SK-N-SH (cell line): ENCODE measurements around the gene FLRT1. TPM values are rescaled to one million over a fixed set of nuclear protein-coding genes. Genes with fewer than 3 reads are reported as not detected.

Experiments
- CTCF ChIA-PET: fragments of 300-600, 350-600 bp; formaldehyde crosslinking; extraction: SDS; loops from one replicate; lab custom pipeline; 2021; lab: Yijun Ruan, JAX
- POLR2A ChIA-PET: fragments of 350-600 bp; sonication (Branson Sonifier 250); formaldehyde crosslinking; extraction: SDS; loops from one replicate; lab custom pipeline; 2020; ENCODE audit warnings: antibody characterized with exemption, inconsistent platforms; lab: Yijun Ruan, JAX
- DNase-seq: peaks from one replicate; pipeline ENCODE4 v3.0.0; 2012
- H2AFZ ChIP-seq: fragments of 200-600 bp; sonication (generic); 2 replicates; pipeline ENCODE4 v1.8.1; 2016; ENCODE audit warnings: antibody characterized with exemption, mild to moderate bottlenecking, low read depth
- H3F3A ChIP-seq: fragments of 200-600 bp; sonication (generic); replicated peaks from 2 replicates; pipeline ENCODE3; 2016; ENCODE audit warnings: antibody characterized with exemption, mild to moderate bottlenecking; ENCODE audit not compliant: insufficient read depth
- H3K27ac ChIP-seq, 2 experiments: fragments of 200-500 bp in 1 of 2; fragments of 200-600 bp in 1 of 2; sonication (Bioruptor generic) in 1 of 2; sonication (generic), shearing (Covaris generic) in 1 of 2; 2 replicates each; pipeline versions ENCODE4 v1.5.1 to v1.6.1; 2014 to 2016; ENCODE audit warnings: low read depth in 2 of 2, inconsistent platforms in 1 of 2, low read length in 1 of 2, mild to moderate bottlenecking in 1 of 2, mixed read lengths in 1 of 2
- H3K27me3 ChIP-seq: fragments of 200-600 bp; sonication (generic), shearing (Covaris generic); 2 replicates; pipeline ENCODE4 v1.6.1; 2016; ENCODE audit warnings: mixed run types; ENCODE audit not compliant: insufficient read depth
- H3K36me3 ChIP-seq, 2 experiments: fragments of 200-500 bp in 1 of 2; fragments of 200-600 bp in 1 of 2; sonication (Bioruptor generic) in 1 of 2; sonication (generic) in 1 of 2; replicated peaks in 1 of 2; 2 replicates each; pipeline versions ENCODE3 to v1.5.1; 2014 to 2016; ENCODE audit warnings: low read length in 1 of 2, mild to moderate bottlenecking in 1 of 2; ENCODE audit not compliant: insufficient read depth in 2 of 2, control insufficient read depth in 1 of 2
- H3K4me1 ChIP-seq, 2 experiments: fragments of 200-500 bp in 1 of 2; fragments of 200-600 bp in 1 of 2; sonication (Bioruptor generic) in 1 of 2; sonication (generic), shearing (Covaris generic) in 1 of 2; 2 replicates each; pipeline versions ENCODE4 v1.5.1 to v1.6.1; 2014 to 2016; ENCODE audit warnings: low read depth in 1 of 2, low read length in 1 of 2, mixed run types in 1 of 2; ENCODE audit not compliant: insufficient read depth in 2 of 2, control insufficient read depth in 1 of 2
- H3K4me2 ChIP-seq: fragments of 200-600 bp; sonication (generic), shearing (Covaris generic); 2 replicates; pipeline ENCODE4 v1.6.1; 2017; ENCODE audit warnings: mixed run types
- H3K4me3 ChIP-seq, 2 experiments: fragments of 200-500 bp in 1 of 2; fragments of 200-600 bp in 1 of 2; sonication (Bioruptor generic) in 1 of 2; sonication (generic), shearing (Covaris generic) in 1 of 2; 2 replicates each; pipeline versions ENCODE4 v1.5.1 to v1.8.1; 2014 to 2016; ENCODE audit warnings: low read depth in 2 of 2, inconsistent platforms in 1 of 2, low read length in 1 of 2, mild to moderate bottlenecking in 1 of 2, mixed read lengths in 1 of 2, moderate library complexity in 1 of 2
- H3K79me2 ChIP-seq: fragments of 200-600 bp; sonication (generic); 2 replicates; pipeline ENCODE4 v1.8.1; 2017; ENCODE audit warnings: mild to moderate bottlenecking; ENCODE audit not compliant: insufficient read depth
- H3K9ac ChIP-seq: fragments of 200-600 bp; sonication (generic); 2 replicates; pipeline ENCODE4 v1.6.1; 2017; ENCODE audit warnings: mixed run types
- H3K9me2 ChIP-seq: fragments of 200-600 bp; sonication (generic); 2 replicates; pipeline ENCODE4 v1.6.1; 2017; ENCODE audit warnings: mixed run types
- H3K9me3 ChIP-seq: fragments of 200-600 bp; sonication (generic); 2 replicates; pipeline ENCODE4 v1.6.1; 2017; ENCODE audit warnings: mixed run types, mild to moderate bottlenecking, moderate library complexity
- H4K20me1 ChIP-seq: fragments of 200-600 bp; sonication (generic); 2 replicates; pipeline ENCODE4 v1.6.1; 2017; ENCODE audit warnings: mild to moderate bottlenecking, mixed run types; ENCODE audit not compliant: insufficient read depth
- ELF1 ChIP-seq: IDR thresholded peaks from 2 replicates; pipeline ENCODE4 v1.4.0; 2012
- EP300 ChIP-seq, 2 experiments: IDR thresholded peaks; 2 replicates each; pipeline versions ENCODE4 v1.4.0 to v1.6.1; 2012; ENCODE audit warnings: borderline replicate concordance in 1 of 2, low read depth in 1 of 2, low read length in 1 of 2
- FOXJ3 ChIP-seq: sonication (generic); formaldehyde crosslinking; IDR thresholded peaks from 2 replicates; pipeline ENCODE4 v1.5.1; 2020; ENCODE audit warnings: mild to moderate bottlenecking, missing genetic modification reagents
- GATA2 ChIP-seq: sonication (generic); formaldehyde crosslinking; IDR thresholded peaks from 2 replicates; pipeline ENCODE4 v1.5.0; 2020; ENCODE audit warnings: mild to moderate bottlenecking, missing genetic modification reagents
- JUND ChIP-seq: IDR thresholded peaks from 2 replicates; pipeline ENCODE4 v1.4.0; 2012
- MAX ChIP-seq: IDR thresholded peaks from 2 replicates; pipeline ENCODE4 v1.4.0; 2012; ENCODE audit warnings: low read depth
- NRF1 ChIP-seq: IDR thresholded peaks from 2 replicates; pipeline ENCODE4 v1.6.1; 2012; ENCODE audit warnings: low read depth, mild to moderate bottlenecking, low read length
- REST ChIP-seq: IDR thresholded peaks from 2 replicates; pipeline ENCODE4 v1.6.1; 2012; ENCODE audit warnings: mild to moderate bottlenecking, low read depth, low read length, moderate library complexity
- RFX5 ChIP-seq: IDR thresholded peaks from 2 replicates; pipeline ENCODE4 v1.6.1; 2012; ENCODE audit warnings: mild to moderate bottlenecking, improper control_type of control experiment, low read length
- RXRA ChIP-seq: IDR thresholded peaks from 2 replicates; pipeline ENCODE4 v1.4.0; 2012; ENCODE audit warnings: low read depth, mild to moderate bottlenecking, borderline replicate concordance
- SMC3 ChIP-seq: IDR thresholded peaks from 2 replicates; pipeline ENCODE4 v1.6.1; 2012; ENCODE audit warnings: low read depth, low read length, improper control_type of control experiment
- TAF1 ChIP-seq: IDR thresholded peaks from 2 replicates; pipeline ENCODE4 v1.6.1; 2012; ENCODE audit warnings: low read depth, mild to moderate bottlenecking, low read length, moderate library complexity, borderline replicate concordance
- USF1 ChIP-seq: IDR thresholded peaks from 2 replicates; pipeline ENCODE4 v1.4.0; 2012; ENCODE audit warnings: low read depth, borderline replicate concordance
- YY1 ChIP-seq: IDR thresholded peaks from 2 replicates; pipeline ENCODE4 v1.4.0; 2012; ENCODE audit warnings: low read depth, mild to moderate bottlenecking
- WGBS: methylation state at CpG from one replicate; pipeline ENCODE4 v1.1.6; 2017; ENCODE audit warnings: low lambda C conversion rate; 5-methylcytosine and 5-hydroxymethylcytosine counted together
- polyA plus RNA-seq, 3 experiments: library from polyadenylated mRNA; depleted of rRNA; stranded (reverse); fragments of >200 nt; gene quantifications; 2 replicates each; pipeline ENCODE4 v1.2.3, GENCODE V29; 2012
- TF ChIP-seq, protein P1 (sequence below): IDR thresholded peaks from 2 replicates; pipeline ENCODE4; 2012

The FLRT1 gene
- polyA plus RNA-seq, 1 of the 3 experiments (the other 2 are of a cell fraction) = 0.03 TPM

DNA sequence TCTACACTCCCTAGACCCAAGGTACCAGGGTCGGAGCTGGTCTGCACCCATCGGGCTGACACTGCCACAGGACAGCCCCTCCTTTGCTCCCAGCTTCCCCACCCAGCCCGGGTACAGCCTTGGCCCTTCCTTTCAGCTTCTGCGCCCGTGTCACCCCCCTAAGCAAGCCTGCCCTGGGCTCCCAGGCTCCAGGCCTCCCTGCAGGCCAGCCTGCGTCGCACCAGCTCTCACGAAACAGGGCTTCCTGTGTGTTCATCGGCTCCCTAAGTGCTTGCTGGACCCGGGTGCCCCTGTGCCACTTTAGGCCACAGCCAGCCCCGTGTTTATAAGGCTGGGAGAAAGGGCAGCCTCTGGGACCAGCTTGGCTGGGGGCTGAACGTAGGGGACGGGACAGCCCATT lies 21.1 kb downstream of the FLRT1 start:
- H3K4me3 ChIP-seq = no peak overlapping the region
- 85% methylated on average over 7 of the region's 13 CpGs for WGBS
- no peak overlapping the region for H3K4me2 ChIP-seq
- no peaks in the 10 kb centered on the region for H3K27me3 ChIP-seq
- peak overlapping the region in 1 of 2 experiments; percentile 100; a peak in 2 of 4 replicates for H3K27ac ChIP-seq
- ChIA-PET POLR2A (interaction anchor here (0.9 to 1.6 kb wide), 7 partner anchors 8 to 93 kb away, joined by 3 to 8 read pairs (median 4); no protein-coding TSS in a partner anchor), CTCF (interaction anchor here (0.8 to 2.9 kb wide), 7 partner anchors 16 to 91 kb away, joined by 3 to 12 read pairs (median 4); no protein-coding TSS in a partner anchor)
- TF ChIP-seq, protein P1, sequence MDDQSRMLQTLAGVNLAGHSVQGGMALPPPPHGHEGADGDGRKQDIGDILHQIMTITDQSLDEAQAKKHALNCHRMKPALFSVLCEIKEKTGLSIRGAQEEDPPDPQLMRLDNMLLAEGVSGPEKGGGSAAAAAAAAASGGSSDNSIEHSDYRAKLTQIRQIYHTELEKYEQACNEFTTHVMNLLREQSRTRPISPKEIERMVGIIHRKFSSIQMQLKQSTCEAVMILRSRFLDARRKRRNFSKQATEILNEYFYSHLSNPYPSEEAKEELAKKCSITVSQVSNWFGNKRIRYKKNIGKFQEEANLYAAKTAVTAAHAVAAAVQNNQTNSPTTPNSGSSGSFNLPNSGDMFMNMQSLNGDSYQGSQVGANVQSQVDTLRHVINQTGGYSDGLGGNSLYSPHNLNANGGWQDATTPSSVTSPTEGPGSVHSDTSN = no peak
- no peak for TF ChIP-seq EP300 (IDR thresholded peaks at IDR 0.05; ENCODE audit: borderline replicate concordance in 1 of 2, low read depth in 1 of 2, low read length in 1 of 2)
- H3K9me3 ChIP-seq = no peaks in the 10 kb centered on the region
- no peaks in the 10 kb centered on the region for H3K79me2 ChIP-seq
- H3K9ac ChIP-seq = no peak overlapping the region
- H3K9me2 ChIP-seq = no peaks in the 10 kb centered on the region
- H3K36me3 ChIP-seq = no peaks in the 10 kb centered on the region
- no peaks in the 10 kb centered on the region for H3F3A ChIP-seq
- DNase-seq = no peak
- H4K20me1 ChIP-seq = no peaks in the 10 kb centered on the region
- peaks cover 4 to 95% of the 10 kb centered on the region in 2 experiments; a peak in 3 of 4 replicates for H3K4me1 ChIP-seq
- H2AFZ ChIP-seq = no peak overlapping the region

DNA sequence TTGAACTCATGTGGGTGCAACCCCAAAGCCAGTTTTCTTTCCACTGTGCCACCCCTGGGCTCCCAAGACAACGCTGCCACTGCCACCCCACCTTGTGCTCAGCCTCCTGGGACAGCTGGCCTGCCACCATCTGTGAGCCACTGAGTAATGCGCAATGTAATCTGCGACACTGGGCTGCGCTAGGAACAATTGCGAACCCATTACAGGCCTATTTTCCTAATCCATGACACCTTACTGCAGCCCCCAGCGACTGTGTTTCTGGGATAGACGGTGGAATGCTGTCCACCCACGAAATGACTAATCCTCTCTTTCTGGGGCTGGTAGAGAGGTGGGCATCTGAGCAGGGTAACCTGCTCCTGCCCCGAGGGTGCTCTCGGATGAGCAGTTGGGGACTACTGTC lies 22.2 kb downstream of the FLRT1 start:
- Histone ChIP-seq H2AFZ (no peak overlapping the region), H4K20me1 (no peaks in the 10 kb centered on the region), H3K9ac (no peak overlapping the region), H3F3A (no peaks in the 10 kb centered on the region), H3K9me2 (no peaks in the 10 kb centered on the region), H3K4me1 (peaks cover 4 to 96% of the 10 kb centered on the region in 2 experiments; a peak in 3 of 4 replicates), H3K36me3 (no peaks in the 10 kb centered on the region), H3K9me3 (no peaks in the 10 kb centered on the region)
- CTCF ChIA-PET = interaction anchor here (0.8 to 1.4 kb wide), 9 partner anchors 10 to 92 kb away, joined by 3 to 6 read pairs (median 4); no protein-coding TSS in a partner anchor
- POLR2A ChIA-PET = interaction anchor here (0.9 to 1.6 kb wide), 19 partner anchors 9 to 92 kb away, joined by 3 to 14 read pairs (median 5); no protein-coding TSS in a partner anchor
- TF ChIP-seq JUND = no peak
- TF ChIP-seq, all 33 proteins: peak for 0
- DNase-seq = no peak
- Histone ChIP-seq H3K79me2 (no peaks in the 10 kb centered on the region), H3K27me3 (no peaks in the 10 kb centered on the region), H3K27ac (peak overlapping the region in 1 of 2 experiments; percentile 100; a peak in 2 of 4 replicates), H3K4me2 (no peak overlapping the region), H3K4me3 (no peak overlapping the region)
- 95% methylated on average over 5 of the region's 10 CpGs for WGBS

DNA sequence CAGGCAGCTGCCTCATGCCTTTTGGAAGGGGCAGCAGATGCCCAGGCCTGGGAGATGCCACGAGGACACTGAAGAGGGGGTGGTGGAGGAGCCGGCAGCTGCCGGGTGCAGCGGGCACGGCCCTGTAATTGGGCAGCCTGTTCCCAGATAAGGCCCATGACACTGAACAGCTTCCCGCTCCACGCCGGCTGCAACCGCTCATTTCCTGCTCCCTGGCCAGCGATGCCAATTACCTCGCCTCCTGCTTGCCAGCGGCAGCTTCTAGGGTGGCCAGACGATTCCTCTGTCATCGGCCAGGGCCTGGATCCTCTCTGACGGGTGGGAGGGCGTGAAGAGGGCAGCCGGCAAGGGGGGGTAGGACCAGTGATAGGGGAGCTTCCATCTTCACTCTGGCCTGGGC lies 22.8 kb downstream of the FLRT1 start:
- 43% methylated on average over 8 of the region's 17 CpGs for WGBS
- TF ChIP-seq ELF1 (no peak), YY1 (no peak), FOXJ3 (CRISPR knock-in tag) (peak; percentile 99), GATA2 (CRISPR knock-in tag) (peak; percentile 100), USF1 (no peak), REST (no peak), SMC3 (no peak), RXRA (no peak), NRF1 (no peak), TAF1 (no peak), MAX (no peak), RFX5 (no peak)

More for the DNA sequence above, 22.8 kb downstream of the FLRT1 start:
- H2AFZ ChIP-seq = no peak overlapping the region
- H4K20me1 ChIP-seq = no peaks in the 10 kb centered on the region
- CTCF ChIA-PET = interaction anchor here (0.8 to 3.1 kb wide), 11 partner anchors 10 to 91 kb away, joined by 3 to 10 read pairs (median 3); no protein-coding TSS in a partner anchor
- POLR2A ChIA-PET = interaction anchor here (0.7 to 1.6 kb wide), 18 partner anchors 11 to 91 kb away, joined by 3 to 14 read pairs (median 5); no protein-coding TSS in a partner anchor
- no peaks in the 10 kb centered on the region for H3K36me3 ChIP-seq
- H3K9me3 ChIP-seq = no peaks in the 10 kb centered on the region
- no peak overlapping the region for H3K4me2 ChIP-seq
- no peaks in the 10 kb centered on the region for H3F3A ChIP-seq
- no peak overlapping the region for H3K4me3 ChIP-seq
- DNase-seq = peak; percentile 96
- H3K27ac ChIP-seq = peak overlapping the region in 1 of 2 experiments; percentile 100; a peak in 2 of 4 replicates
- H3K9me2 ChIP-seq = no peaks in the 10 kb centered on the region
- H3K79me2 ChIP-seq = no peaks in the 10 kb centered on the region
- peaks cover 4 to 96% of the 10 kb centered on the region in 2 experiments; a peak in 3 of 4 replicates for H3K4me1 ChIP-seq
- H3K27me3 ChIP-seq = no peaks in the 10 kb centered on the region
- H3K9ac ChIP-seq = no peak overlapping the region
